IMR-90 (cell line): ENCODE measurements around the gene SMO. TPM values are rescaled to one million over a fixed set of nuclear protein-coding genes. Genes with fewer than 3 reads are reported as not detected.

Experiments used
- ATAC-seq: fragments of 200-7000 bp; cut with Tn5 transposase; 2 replicates; pipeline ENCODE4 v1.9.1; 2020; ENCODE audit warnings: low read depth, mild to moderate bottlenecking, moderate library complexity
- BruUV-seq: library from RNA; stranded (reverse); fragments of 400-500 nt; replicated peaks from 2 replicates; lab custom pipeline; 2021; lab: Mats Ljungman, UMichigan
- CTCF ChIA-PET: fragments of 300-600 bp; formaldehyde crosslinking; extraction: SDS; loops from one replicate; lab custom pipeline; 2021; ENCODE audit warnings: antibody characterized with exemption; lab: Yijun Ruan, JAX
- POLR2A ChIA-PET: fragments of 300-600 bp; sonication (Branson Sonifier 250); formaldehyde crosslinking; loops from one replicate; lab custom pipeline; 2022; ENCODE audit warnings: antibody characterized with exemption; ENCODE audit not compliant: unreplicated experiment; lab: Charles Lee
- DNase-seq: peaks from one replicate; pipeline ENCODE4 v3.0.0; 2013
- H2AFZ ChIP-seq: replicated peaks from 2 replicates; pipeline ENCODE3; 2013; ENCODE audit warnings: low read length, mild to moderate bottlenecking; ENCODE audit not compliant: poor library complexity
- H2AK5ac ChIP-seq: 2 replicates; pipeline ENCODE4 v1.6.1; 2013; ENCODE audit warnings: low read depth, low read length, inconsistent platforms
- H2AK9ac ChIP-seq: replicated peaks from 2 replicates; pipeline ENCODE3; 2013; ENCODE audit warnings: mild to moderate bottlenecking, low read depth, low read length, moderate library complexity; ENCODE audit not compliant: poor library complexity
- H2BK120ac ChIP-seq: 2 replicates; pipeline ENCODE4 v1.6.1; 2013; ENCODE audit warnings: low read depth, low read length, inconsistent platforms
- H2BK15ac ChIP-seq: 3 replicates; pipeline ENCODE4 v1.6.1; 2013; ENCODE audit warnings: low read depth, low read length, inconsistent platforms
- H2BK20ac ChIP-seq: 2 replicates; pipeline ENCODE4 v1.6.1; 2013; ENCODE audit warnings: low read depth, mild to moderate bottlenecking, inconsistent platforms, low read length, moderate library complexity
- H2BK5ac ChIP-seq: 2 replicates; pipeline ENCODE4 v1.6.1; 2013; ENCODE audit warnings: mild to moderate bottlenecking, low read depth, low read length, inconsistent platforms; ENCODE audit not compliant: poor library complexity, severe bottlenecking
- H3K14ac ChIP-seq: replicated peaks from 2 replicates; pipeline ENCODE4 v1.6.1; 2013; ENCODE audit warnings: low read depth, low read length, inconsistent platforms
- H3K18ac ChIP-seq: 2 replicates; pipeline ENCODE4 v1.6.1; 2013; ENCODE audit warnings: low read depth, low read length, control low read depth
- H3K23ac ChIP-seq: 2 replicates; pipeline ENCODE4 v1.6.1; 2013; ENCODE audit warnings: low read depth, low read length, inconsistent platforms
- H3K27ac ChIP-seq: 2 replicates; pipeline ENCODE4 v1.5.1; 2013; ENCODE audit warnings: mild to moderate bottlenecking, control low read depth, low read length; ENCODE audit not compliant: insufficient read depth
- H3K27me3 ChIP-seq: 2 replicates; pipeline ENCODE4 v1.6.1; 2013; ENCODE audit warnings: low read length; ENCODE audit not compliant: control insufficient read depth, insufficient read depth
- H3K36me3 ChIP-seq: 2 replicates; pipeline ENCODE4 v1.6.1; 2013; ENCODE audit warnings: low read length, mixed read lengths; ENCODE audit not compliant: control insufficient read depth, insufficient read depth
- H3K4ac ChIP-seq: 2 replicates; pipeline ENCODE4 v1.6.1; 2013; ENCODE audit warnings: low read depth, low read length, inconsistent platforms
- H3K4me1 ChIP-seq: 2 replicates; pipeline ENCODE4 v1.6.1; 2013; ENCODE audit warnings: low read length, mixed read lengths; ENCODE audit not compliant: control insufficient read depth, insufficient read depth
- H3K4me2 ChIP-seq: 2 replicates; pipeline ENCODE4 v1.6.1; 2013; ENCODE audit warnings: low read depth, mild to moderate bottlenecking, control low read depth, low read length, moderate library complexity
- H3K4me3 ChIP-seq: 2 replicates; pipeline ENCODE4 v1.5.1; 2013; ENCODE audit warnings: low read depth, mild to moderate bottlenecking, control low read depth, low read length, moderate library complexity; ENCODE audit not compliant: insufficient read depth
- H3K56ac ChIP-seq: 2 replicates; pipeline ENCODE4 v1.6.1; 2013; ENCODE audit warnings: low read length, inconsistent platforms; ENCODE audit not compliant: insufficient read depth; ENCODE audit errors: extremely low read depth
- H3K79me1 ChIP-seq, 2 experiments: 2 replicates each; pipeline ENCODE4 v1.6.1; 2013; ENCODE audit warnings: low read length in 2 of 2, inconsistent platforms in 1 of 2, low read depth in 1 of 2
- H3K9ac ChIP-seq: 2 replicates; pipeline ENCODE4 v1.6.1; 2013; ENCODE audit warnings: low read depth, low read length, control low read depth
- H3K9me1 ChIP-seq: 2 replicates; pipeline ENCODE4 v1.6.1; 2013; ENCODE audit warnings: low read length, inconsistent platforms; ENCODE audit not compliant: insufficient read depth
- H3K9me3 ChIP-seq: 2 replicates; pipeline ENCODE4 v1.6.1; 2013; ENCODE audit warnings: low read length; ENCODE audit not compliant: control insufficient read depth, insufficient read depth
- H4K20me1 ChIP-seq: 2 replicates; pipeline ENCODE4 v1.6.1; 2013; ENCODE audit warnings: low read length, inconsistent platforms; ENCODE audit not compliant: insufficient read depth
- H4K5ac ChIP-seq: 2 replicates; pipeline ENCODE4 v1.6.1; 2013; ENCODE audit warnings: mild to moderate bottlenecking, low read depth, low read length, control low read depth
- H4K8ac ChIP-seq, 2 experiments: 2 replicates each; pipeline ENCODE4 v1.6.1; 2013; ENCODE audit warnings: low read depth in 2 of 2, low read length in 2 of 2, control low read depth in 1 of 2, inconsistent platforms in 1 of 2
- H4K91ac ChIP-seq: 2 replicates; pipeline ENCODE4 v1.6.1; 2013; ENCODE audit warnings: low read depth, low read length, inconsistent platforms; ENCODE audit not compliant: insufficient read depth
- FOS ChIP-seq: fragments of 150-350 bp; IDR thresholded peaks from 2 replicates; pipeline ENCODE4 v1.6.1; 2016; ENCODE audit warnings: low read depth, low read length
- MAFK ChIP-seq: IDR thresholded peaks from 2 replicates; pipeline ENCODE4 v1.6.1; 2012; ENCODE audit warnings: low read depth, low read length, improper control_type of control experiment
- MXI1 ChIP-seq: IDR thresholded peaks from 2 replicates; pipeline ENCODE4 v1.6.1; 2012; ENCODE audit warnings: low read depth, mild to moderate bottlenecking, low read length, moderate library complexity, borderline replicate concordance
- USF2 ChIP-seq: fragments of 150-350 bp; IDR thresholded peaks from 2 replicates; pipeline ENCODE4 v1.6.1; 2017; ENCODE audit warnings: mild to moderate bottlenecking, antibody characterized with exemption, low read length, low read depth
- WGBS, 2 experiments: methylation state at CpG; one replicate each; pipeline versions ENCODE4 v1.1.5 to v1.1.7; 2013; ENCODE audit warnings: missing lambda C conversion rate in 2 of 2; ENCODE audit not compliant: insufficient read length in 1 of 2; ENCODE audit errors: extremely low coverage in 2 of 2; 5-methylcytosine and 5-hydroxymethylcytosine counted together
- dilution Hi-C: fragments of 300-500 bp; cut with HindIII; formaldehyde crosslinking; loops from one replicate; pipeline ENCODE4 v1.14.3; 2018; ENCODE audit warnings: low sequenced_read_pairs; ENCODE audit not compliant: unreplicated experiment
- in situ Hi-C: fragments of 300-500 bp; cut with MboI; formaldehyde crosslinking; loops from 3 replicates; pipeline ENCODE4 v1.14.3; 2019; ENCODE audit warnings: low sequenced_read_pairs, inconsistent platforms, mixed read lengths
- intact Hi-C: fragments of 100-400 bp; cut with micrococcal nuclease; formaldehyde crosslinking; loops from 2 replicates; pipeline ENCODE4 v1.10.0; 2022
- polyA plus RNA-seq, 3 experiments: library from polyadenylated mRNA; depleted of rRNA; stranded (reverse); fragments of >200 nt; gene quantifications; 2 replicates each; pipeline ENCODE4 v1.2.3, GENCODE V29; 2012; ENCODE audit warnings: low replicate concordance in 1 of 3
- total RNA-seq: library from RNA; depleted of rRNA; stranded (reverse); fragments of >200 nt; gene quantifications from 2 replicates; pipeline ENCODE4 v1.2.3, GENCODE V29; 2012

Gene SMO
- total and polyA plus RNA-seq, 2 of the 4 experiments (the other 2 are of a cell fraction), result 18.5 to 24.7 TPM

- no peak overlapping the region for H3K4me3 ChIP-seq
- no peak overlapping the region for H3K56ac ChIP-seq
- dilution Hi-C loops (no loop called here), in situ Hi-C loops (no loop called here), intact Hi-C loops (no loop called here)
- H3K9me1 ChIP-seq, result peaks cover 4% of the 10 kb centered on the region; the same call in 1 of the 2 replicates
- no peak overlapping the region for H3K9ac ChIP-seq
- H3K36me3 ChIP-seq, result no peaks in the 10 kb centered on the region
- ChIA-PET POLR2A (no interaction called here), CTCF (no interaction called here)
- H3K27ac ChIP-seq, result no peak overlapping the region
- H4K8ac ChIP-seq, result no peak overlapping the region
- H2BK5ac ChIP-seq, result no peak overlapping the region
- no peak overlapping the region for H3K23ac ChIP-seq
- H2AK9ac ChIP-seq, result no peak overlapping the region
- H3K4ac ChIP-seq, result no peak overlapping the region
- H3K27me3 ChIP-seq, result no peaks in the 10 kb centered on the region
- no peak overlapping the region for H2AK5ac ChIP-seq
- ATAC-seq (no peak), DNase-seq (no peak)
- H3K9me3 ChIP-seq, result no peaks in the 10 kb centered on the region
- H3K4me2 ChIP-seq, result no peak overlapping the region
- no peak overlapping the region for H3K14ac ChIP-seq
- H4K91ac ChIP-seq, result no peak overlapping the region
- TF ChIP-seq FOS, result no peak
- no peak for TF ChIP-seq MAFK
- TF ChIP-seq USF2, result no peak
- TF ChIP-seq MXI1, result no peak
- no peak overlapping the region for H2AFZ ChIP-seq
- no peak overlapping the region for H2BK20ac ChIP-seq
- H3K79me1 ChIP-seq, result no peaks in the 10 kb centered on the region
- no peak overlapping the region for H2BK15ac ChIP-seq
- H2BK120ac ChIP-seq, result no peak overlapping the region
- H4K20me1 ChIP-seq, result no peaks in the 10 kb centered on the region; the same call in 1 of the 2 replicates
- BruUV-seq, result no TSS peak
- H4K5ac ChIP-seq, result no peak overlapping the region
- H3K18ac ChIP-seq, result no peak overlapping the region
- WGBS, 2 experiments, result no CpG with 5 or more reads among the region's 2 CpGs
- peaks cover 3% of the 10 kb centered on the region; the same call in 1 of the 2 replicates for H3K4me1 ChIP-seq
Measured at GRCh38 chr7:129256221-129256620, 67.8 kb downstream of the SMO start.
